Measurements from ENCODE around the gene SIRT2. TPM values are rescaled to one million over a fixed set of nuclear protein-coding genes. Genes with fewer than 3 reads are reported as not detected.

SIRT2 gene
- total and polyA plus RNA-seq, 2 of the 13 experiments (the other 11 are each of a cell fraction or from before 2014, with no cell fraction given): 22.3 to 26.1 TPM

GRCh38 chr19:38851622-38852230, 47.7 kb downstream of the SIRT2 start (continued):
- peak; percentile 84; the same call in 1 of the 2 replicates for TF ChIP-seq TFDP1 (CRISPR knock-in tag; IDR thresholded peaks at IDR 0.05; ENCODE audit: borderline replicate concordance)
- TF ChIP-seq ZNF597 (CRISPR knock-in tag; IDR thresholded peaks at IDR 0.05): no peak
- TF ChIP-seq KMT2B (CRISPR knock-in tag; IDR thresholded peaks at IDR 0.05): no peak
- no peak for TF ChIP-seq ZNF800 (CRISPR knock-in tag; IDR thresholded peaks at IDR 0.05)
- no peak for TF ChIP-seq ARNT (IDR thresholded peaks at IDR 0.05)
- TF ChIP-seq ARID2 (CRISPR knock-in tag; IDR thresholded peaks at IDR 0.05; ENCODE audit: borderline replicate concordance): no peak
- peak; percentile 92 for TF ChIP-seq ZNF460 (CRISPR knock-in tag; IDR thresholded peaks at IDR 0.05; ENCODE audit: borderline replicate concordance)
- no peak for TF ChIP-seq SMC3 (IDR thresholded peaks at IDR 0.05; ENCODE audit: low read length)
- TF ChIP-seq MTF1 (CRISPR knock-in tag; IDR thresholded peaks at IDR 0.05): no peak
- TF ChIP-seq ARID5B (CRISPR knock-in tag; IDR thresholded peaks at IDR 0.05): peak; percentile 68; the same call in 1 of the 2 replicates
- no peak for TF ChIP-seq ZNF570 (CRISPR knock-in tag; IDR thresholded peaks at IDR 0.05; ENCODE audit: borderline replicate concordance)
- TF ChIP-seq ZNF276 (CRISPR knock-in tag; IDR thresholded peaks at IDR 0.05; ENCODE audit: low read depth): 0 out of 2 replicates have a peak, but pooled peaks have one; percentile 41
- TF ChIP-seq EZH2 (conservative IDR thresholded peaks at IDR 0.05; ENCODE audit: low read depth, low read length): no peak
- TF ChIP-seq ZNF430 (CRISPR knock-in tag; IDR thresholded peaks at IDR 0.05): 0 out of 2 replicates have a peak, but pooled peaks have one; percentile 44
- TF ChIP-seq ZNF839 (CRISPR knock-in tag; IDR thresholded peaks at IDR 0.05; ENCODE audit: borderline replicate concordance): no peak

Measured in HepG2 (cell line).